ENCODE data around the gene LMNTD2. TPM values are rescaled to one million over a fixed set of nuclear protein-coding genes. Genes with fewer than 3 reads are reported as not detected.

The LMNTD2 gene
- total RNA-seq, result 0.39 and 0.73 TPM in 2 replicates

GRCh38 chr11:560305-561147 lies at the start of gene LMNTD2, which contains the start of gene RASSF7:
TSS of gene LMNTD2 (minus strand) at chr11:560738. CDS start at chr11:560716, 22 bp downstream.
TSS of gene RASSF7 (plus strand) at chr11:560970. CDS start at chr11:561769, 799 bp downstream.

GRCh38 chr11:575996-576768 lies 15.6 kb upstream of the LMNTD2 start, which contains the start of gene PHRF1:
TSS of gene PHRF1 (plus strand) at chr11:576470. CDS start at chr11:581513, 5,043 bp downstream.

GRCh38 chr11:536841-537621 lies 23.5 kb downstream of the LMNTD2 start, which contains the start of gene LRRC56:
TSS of gene LRRC56 (plus strand) at chr11:537527. CDS start at chr11:540685, 3,158 bp downstream.

GRCh38 chr11:535519-536454 lies 24.8 kb downstream of the LMNTD2 start, which contains the start of gene HRAS:
TSS of gene HRAS (minus strand) at chr11:535576.

GRCh38 chr11:506995-507726 lies 53.4 kb downstream of the LMNTD2 start, which contains the start of gene RNH1:
TSS of gene RNH1 (minus strand) at chr11:507242. CDS start at chr11:502162, 5,080 bp downstream.

Other genes starting within 250 kb of the LMNTD2 start
- 31.5 and 106 TPM in 2 replicates for gene IFITM1, start 246.7 kb downstream of the LMNTD2 start, total RNA-seq
- gene IFITM3, start 239.9 kb downstream of the LMNTD2 start, total RNA-seq, result 135 and 137 TPM in 2 replicates
- 2.2 and 11.6 TPM in 2 replicates for gene B4GALNT4, start 191.2 kb downstream of the LMNTD2 start, total RNA-seq
- 0.56 and 0.65 TPM in 2 replicates for gene PKP3, start 166.5 kb downstream of the LMNTD2 start, total RNA-seq
- gene SIGIRR, start 145.7 kb downstream of the LMNTD2 start, total RNA-seq, result 11.1 and 14.8 TPM in 2 replicates
- not detected in 2 replicates for gene ANO9, start 118.7 kb downstream of the LMNTD2 start, total RNA-seq
- gene PTDSS2, start 110.5 kb downstream of the LMNTD2 start, total RNA-seq, result 30.7 and 49.7 TPM in 2 replicates
- gene RNH1, start 53.5 kb downstream of the LMNTD2 start, total RNA-seq, result 279 and 507 TPM in 2 replicates
- gene HRAS, start 25.2 kb downstream of the LMNTD2 start, total RNA-seq, result 46.1 and 53.3 TPM in 2 replicates
- gene LRRC56, start 23.2 kb downstream of the LMNTD2 start, total RNA-seq, result 0.52 and 1.1 TPM in 2 replicates
- gene RASSF7, start 232 bp upstream of the LMNTD2 start, total RNA-seq, result 4.3 and 13.4 TPM in 2 replicates
- gene PHRF1, start 15.7 kb upstream of the LMNTD2 start, total RNA-seq, result 26.8 and 30.7 TPM in 2 replicates
- gene IRF7, start 55.2 kb upstream of the LMNTD2 start, total RNA-seq, result 6.1 and 8.4 TPM in 2 replicates
- gene CDHR5, start 64.2 kb upstream of the LMNTD2 start, total RNA-seq, result not detected in 2 replicates
- not detected in 2 replicates for gene SCT, start 66.4 kb upstream of the LMNTD2 start, total RNA-seq
- gene DRD4, start 76.5 kb upstream of the LMNTD2 start, total RNA-seq, result 0.07 and 0.23 TPM in 2 replicates
- 33.0 and 50.5 TPM in 2 replicates for gene DEAF1, start 134.5 kb upstream of the LMNTD2 start, total RNA-seq
- gene TMEM80, start 135.1 kb upstream of the LMNTD2 start, total RNA-seq, result 7.4 and 8.3 TPM in 2 replicates
- 22.9 and 44.8 TPM in 2 replicates for gene EPS8L2, start 145.5 kb upstream of the LMNTD2 start, total RNA-seq
- 135 and 192 TPM in 2 replicates for gene TALDO1, start 186.7 kb upstream of the LMNTD2 start, total RNA-seq
- 26.1 and 44.4 TPM in 2 replicates for gene GATD1, start 216.7 kb upstream of the LMNTD2 start, total RNA-seq
- 0.20 and 0.56 TPM in 2 replicates for gene CEND1, start 229.4 kb upstream of the LMNTD2 start, total RNA-seq
- 13.9 and 18.2 TPM in 2 replicates for gene SLC25A22, start 237.5 kb upstream of the LMNTD2 start, total RNA-seq
- 7.7 and 13.0 TPM in 2 replicates for gene PIDD1, start 244.5 kb upstream of the LMNTD2 start, total RNA-seq
- 207 and 271 TPM in 2 replicates for gene RPLP2, start 249.2 kb upstream of the LMNTD2 start, total RNA-seq

All from smooth muscle cell of the pulmonary artery (primary cell).